IPS-15b (cell line): ENCODE results near the gene GRID1.

ENCODE experiments used
- H3K27me3 ChIP-seq: one replicate; pipeline ENCODE4 v1.6.1; 2013; ENCODE audit warnings: low read length; ENCODE audit not compliant: control insufficient read depth, insufficient read depth
- H3K36me3 ChIP-seq: one replicate; pipeline ENCODE4 v1.6.1; 2013; ENCODE audit warnings: low read length; ENCODE audit not compliant: control insufficient read depth, insufficient read depth
- H3K4me1 ChIP-seq: one replicate; pipeline ENCODE4 v1.6.1; 2013; ENCODE audit warnings: mild to moderate bottlenecking, low read length; ENCODE audit not compliant: control insufficient read depth, insufficient read depth
- H3K4me3 ChIP-seq: one replicate; pipeline ENCODE4 v1.5.1; 2013; ENCODE audit warnings: low read depth, low read length
- H3K9ac ChIP-seq: one replicate; pipeline ENCODE4 v1.6.1; 2013; ENCODE audit warnings: low read depth, mild to moderate bottlenecking, low read length
- H3K9me3 ChIP-seq: one replicate; pipeline ENCODE4 v1.6.1; 2013; ENCODE audit warnings: mild to moderate bottlenecking, low read length; ENCODE audit not compliant: control insufficient read depth, insufficient read depth

Gene GRID1

DNA sequence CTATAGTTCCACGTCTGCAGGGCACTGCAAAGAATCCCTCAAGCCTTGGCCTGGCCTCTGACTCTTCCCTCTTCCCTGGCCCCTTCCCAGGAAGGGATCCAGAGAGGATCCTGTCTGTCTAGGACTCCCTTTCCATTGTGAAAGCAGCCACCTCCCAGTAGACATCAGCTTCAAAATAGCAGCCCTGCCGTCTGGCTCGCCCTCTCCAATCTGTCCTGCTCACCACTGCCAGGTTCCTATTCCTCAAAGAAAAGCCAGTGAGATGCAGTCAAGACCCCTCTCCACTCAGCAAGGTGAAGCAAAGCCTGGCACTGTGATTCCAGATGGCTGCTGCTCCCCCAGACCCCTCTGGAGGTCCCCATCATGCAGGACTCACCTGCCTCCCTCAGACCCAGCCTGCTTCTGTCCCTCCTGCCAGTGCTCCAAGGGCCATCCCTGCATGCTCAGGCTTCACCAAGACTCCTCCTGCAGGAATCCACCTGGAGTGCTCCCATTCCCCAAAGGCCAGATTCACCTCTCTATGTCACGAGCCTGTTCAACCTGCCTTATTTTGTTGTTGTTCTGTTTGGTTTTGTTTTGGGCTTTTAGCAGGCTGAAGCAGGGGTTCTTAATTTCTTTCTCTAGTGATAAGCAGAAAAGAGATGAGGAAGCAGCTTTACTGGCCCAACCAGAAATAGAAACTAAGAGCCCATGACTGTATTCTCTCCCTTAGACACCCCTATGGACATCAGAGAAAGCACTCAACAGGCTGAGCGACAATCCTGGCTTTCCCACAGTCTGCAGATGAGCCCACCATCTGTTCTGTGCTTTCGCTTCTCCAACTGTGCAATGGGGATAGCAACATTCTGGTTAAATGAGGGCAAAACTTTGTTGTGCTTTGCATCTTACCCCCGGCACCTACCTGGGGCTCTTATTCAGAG lies 305.1 kb downstream of the GRID1 start:
- Histone ChIP-seq H3K4me1 (no peaks in the 10 kb centered on the region), H3K36me3 (no peaks in the 10 kb centered on the region)

DNA sequence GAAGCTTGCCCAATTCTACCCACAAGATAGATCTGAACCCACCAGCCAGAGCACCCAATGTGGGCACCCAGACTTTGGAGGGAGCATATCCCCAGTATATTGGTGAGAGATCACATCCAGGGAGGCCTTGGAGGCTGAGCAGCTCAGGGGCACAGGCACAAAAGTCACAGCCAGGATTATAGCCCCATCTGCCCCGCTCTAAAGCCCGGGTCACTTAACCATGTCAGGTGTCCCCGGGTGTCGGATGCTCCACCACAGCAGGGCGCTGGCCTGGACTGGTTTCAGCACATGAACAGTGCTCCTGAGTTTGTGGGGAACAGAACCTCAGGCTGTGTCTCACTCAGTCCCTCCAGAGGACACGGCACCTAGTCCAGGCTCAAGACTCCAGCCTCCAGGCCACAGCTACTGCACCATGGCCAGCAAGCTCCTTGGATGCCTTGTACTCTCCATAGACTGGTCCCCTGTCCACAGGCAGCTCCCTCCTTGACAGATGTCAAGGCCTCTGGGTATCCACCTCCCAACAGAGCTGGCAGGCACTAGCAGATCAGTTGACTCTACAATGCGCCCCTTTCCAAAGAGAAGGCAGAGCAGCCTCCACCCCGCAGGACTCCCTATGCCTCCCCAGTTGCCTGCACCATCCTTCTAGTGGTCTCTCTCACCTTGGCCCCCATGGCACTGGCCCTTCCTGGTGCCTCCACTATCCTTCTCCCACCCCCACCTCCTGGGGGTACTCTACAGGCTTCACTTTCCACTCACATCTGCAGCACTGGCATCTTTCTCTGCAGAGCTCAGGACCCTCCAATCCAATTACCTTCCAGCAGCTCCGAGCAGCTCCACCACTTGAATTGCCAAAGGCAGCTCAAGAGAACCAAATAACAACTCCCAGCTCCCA lies 306.0 kb downstream of the GRID1 start:
- Histone ChIP-seq H3K9ac (no peak overlapping the region), H3K27me3 (no peaks in the 10 kb centered on the region), H3K9me3 (no peaks in the 10 kb centered on the region), H3K36me3 (no peaks in the 10 kb centered on the region), H3K4me3 (no peak overlapping the region), H3K4me1 (no peaks in the 10 kb centered on the region)

More for the DNA sequence above, 305.1 kb downstream of the GRID1 start:
- Histone ChIP-seq H3K9me3 (no peaks in the 10 kb centered on the region), H3K27me3 (no peaks in the 10 kb centered on the region), H3K4me3 (no peak overlapping the region), H3K9ac (no peak overlapping the region)

DNA sequence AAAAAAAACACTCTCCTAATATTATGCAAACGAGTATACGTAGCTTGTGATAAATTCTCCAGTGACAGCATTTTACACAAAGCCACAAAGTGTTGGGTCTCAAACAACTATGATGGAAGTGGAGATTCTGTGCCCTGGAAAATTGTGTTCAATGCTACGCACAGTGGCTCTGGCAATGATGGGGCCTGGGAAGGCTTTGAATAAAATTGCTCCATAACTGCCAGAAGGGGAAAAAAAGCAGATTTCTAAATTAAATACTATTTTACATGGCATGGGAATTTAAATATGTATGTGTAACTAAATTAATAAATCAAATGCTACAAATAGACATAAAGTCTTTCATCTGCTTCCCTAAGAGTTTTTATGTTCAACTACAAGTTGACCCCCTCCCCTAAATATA lies 306.7 kb downstream of the GRID1 start:
- Histone ChIP-seq H3K4me3 (no peak overlapping the region), H3K27me3 (no peaks in the 10 kb centered on the region), H3K9me3 (no peaks in the 10 kb centered on the region), H3K4me1 (no peaks in the 10 kb centered on the region), H3K36me3 (no peaks in the 10 kb centered on the region), H3K9ac (no peak overlapping the region)

DNA sequence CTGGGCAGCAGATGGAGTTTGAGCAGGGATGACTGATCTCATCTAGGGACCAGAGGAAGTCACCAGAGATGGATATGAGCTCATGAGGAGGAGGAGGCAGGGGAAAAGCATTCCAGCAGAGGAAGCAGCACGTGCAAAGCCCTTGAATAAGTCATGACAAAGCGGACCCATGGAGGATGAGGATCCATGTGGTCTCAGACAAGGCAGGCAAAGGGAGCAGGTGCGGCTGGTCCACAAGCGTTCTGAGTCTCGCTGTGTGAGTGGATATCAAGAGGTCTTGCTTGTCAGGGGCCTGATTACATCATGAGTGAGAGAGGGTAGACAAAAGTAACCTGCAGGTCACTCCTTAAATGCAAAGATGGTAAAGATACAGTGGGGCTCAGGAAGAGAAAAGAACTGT lies 307.6 kb downstream of the GRID1 start:
- Histone ChIP-seq H3K4me3 (no peak overlapping the region), H3K36me3 (no peaks in the 10 kb centered on the region), H3K27me3 (no peaks in the 10 kb centered on the region), H3K4me1 (no peaks in the 10 kb centered on the region), H3K9ac (no peak overlapping the region), H3K9me3 (no peaks in the 10 kb centered on the region)

DNA sequence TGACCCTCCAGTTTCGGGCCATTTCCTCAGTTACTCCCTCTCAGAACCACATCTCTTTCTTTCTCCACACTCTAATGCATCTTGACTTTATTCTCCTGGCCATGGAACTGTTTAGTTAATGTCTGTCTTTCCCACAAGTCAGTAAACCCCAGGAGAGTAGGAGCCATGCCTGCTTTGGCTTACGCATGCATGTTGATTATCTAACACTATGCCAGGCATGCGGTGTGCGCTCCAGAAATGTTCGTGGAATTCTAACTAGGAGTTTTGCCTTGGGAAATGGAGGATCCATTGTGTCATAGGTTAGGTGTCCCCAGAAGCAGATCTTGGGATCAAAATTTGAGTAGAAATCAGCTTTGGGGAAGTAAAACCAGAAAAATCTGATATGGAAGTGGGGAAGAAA lies 308.9 kb downstream of the GRID1 start:
- H3K36me3 ChIP-seq, result no peaks in the 10 kb centered on the region
- H3K4me1 ChIP-seq, result no peaks in the 10 kb centered on the region
- H3K9ac ChIP-seq, result no peak overlapping the region
- H3K9me3 ChIP-seq, result no peaks in the 10 kb centered on the region
- H3K4me3 ChIP-seq, result no peak overlapping the region
- no peaks in the 10 kb centered on the region for H3K27me3 ChIP-seq

DNA sequence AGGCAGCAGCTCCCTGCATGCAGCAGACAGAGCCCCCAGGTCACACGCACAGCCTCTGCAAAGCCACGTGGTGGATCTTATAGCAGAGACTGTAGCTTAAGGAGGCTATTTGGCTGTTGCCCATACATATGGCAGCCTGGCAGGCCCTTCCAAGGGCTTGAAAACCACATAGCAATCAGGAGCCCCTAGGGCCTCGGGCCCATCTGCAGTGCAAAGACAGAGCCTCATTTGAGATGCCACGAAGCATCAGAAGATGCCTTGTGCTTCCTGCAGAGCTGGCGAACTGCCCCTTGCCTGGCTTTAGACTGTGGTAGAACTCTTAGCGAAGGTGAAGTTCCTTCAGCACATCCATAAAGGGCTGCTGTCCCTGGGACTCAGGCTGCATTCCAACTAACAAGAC lies 309.9 kb downstream of the GRID1 start:
- Histone ChIP-seq H3K4me1 (no peaks in the 10 kb centered on the region), H3K4me3 (no peak overlapping the region), H3K9me3 (no peaks in the 10 kb centered on the region), H3K9ac (no peak overlapping the region), H3K36me3 (no peaks in the 10 kb centered on the region), H3K27me3 (no peaks in the 10 kb centered on the region)

DNA sequence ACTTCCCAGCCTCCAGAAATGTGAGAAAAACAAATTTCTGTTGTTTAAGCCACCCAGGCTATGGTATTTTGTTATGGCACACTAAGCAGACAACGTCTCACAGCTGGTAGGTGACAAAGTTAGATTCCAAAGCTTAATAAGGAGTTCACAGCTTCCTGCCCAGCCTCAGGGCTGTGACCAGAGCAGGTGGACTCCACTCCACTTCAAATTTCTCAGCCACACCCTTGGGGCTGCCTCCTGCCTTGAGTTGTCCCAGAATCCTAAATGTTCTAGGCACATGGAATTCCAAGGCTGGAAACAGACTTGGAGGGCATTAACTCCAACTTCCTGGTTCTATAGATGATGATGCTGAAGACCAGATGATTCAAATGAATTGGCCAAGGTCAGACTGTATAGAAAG lies 310.7 kb downstream of the GRID1 start:
- H3K4me1 ChIP-seq, result no peaks in the 10 kb centered on the region
- no peak overlapping the region for H3K9ac ChIP-seq
- H3K27me3 ChIP-seq, result no peaks in the 10 kb centered on the region
- H3K36me3 ChIP-seq, result no peaks in the 10 kb centered on the region
- no peaks in the 10 kb centered on the region for H3K9me3 ChIP-seq
- H3K4me3 ChIP-seq, result no peak overlapping the region

DNA sequence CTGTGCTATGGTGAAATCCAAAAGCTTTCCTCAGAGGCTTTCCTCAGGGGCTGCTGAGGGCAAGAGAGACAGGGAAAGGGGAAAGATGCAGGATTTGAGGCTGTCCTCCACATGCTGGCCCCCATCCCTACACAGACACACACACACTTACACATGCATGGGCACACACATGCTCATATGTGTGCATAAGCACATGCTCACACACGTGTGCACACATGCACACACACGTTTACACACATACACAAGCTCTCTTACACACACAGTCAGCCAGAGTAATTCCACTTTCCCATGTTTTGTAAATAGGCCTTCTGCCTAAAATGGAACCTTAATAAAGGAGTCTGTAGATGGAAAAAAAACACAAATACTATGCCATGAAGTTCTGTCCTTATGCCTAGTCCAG lies 312.9 kb downstream of the GRID1 start:
- Histone ChIP-seq H3K9ac (no peak overlapping the region), H3K36me3 (no peaks in the 10 kb centered on the region), H3K27me3 (no peaks in the 10 kb centered on the region), H3K4me3 (no peak overlapping the region), H3K4me1 (no peaks in the 10 kb centered on the region), H3K9me3 (no peaks in the 10 kb centered on the region)

DNA sequence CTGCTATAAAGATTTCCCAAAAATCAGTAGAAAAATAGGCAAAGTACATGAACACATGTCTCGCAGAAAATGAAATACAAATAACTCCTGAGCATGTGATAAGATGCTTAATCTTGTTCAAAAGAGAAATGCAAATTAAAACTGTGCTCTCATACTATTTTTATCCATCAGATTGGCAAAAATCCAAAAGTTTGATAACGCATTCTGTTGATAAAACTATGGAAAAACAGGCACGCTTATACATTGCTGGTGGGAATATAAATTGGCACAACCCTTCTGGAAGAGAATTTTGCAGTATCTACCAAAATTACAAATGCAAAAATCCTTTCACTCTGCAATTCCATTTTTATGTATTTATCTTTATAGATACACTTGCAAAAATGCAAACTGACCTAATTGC lies 315.0 kb downstream of the GRID1 start:
- Histone ChIP-seq H3K27me3 (no peaks in the 10 kb centered on the region), H3K4me1 (no peaks in the 10 kb centered on the region), H3K36me3 (no peaks in the 10 kb centered on the region), H3K9ac (no peak overlapping the region), H3K4me3 (no peak overlapping the region), H3K9me3 (no peaks in the 10 kb centered on the region)

DNA sequence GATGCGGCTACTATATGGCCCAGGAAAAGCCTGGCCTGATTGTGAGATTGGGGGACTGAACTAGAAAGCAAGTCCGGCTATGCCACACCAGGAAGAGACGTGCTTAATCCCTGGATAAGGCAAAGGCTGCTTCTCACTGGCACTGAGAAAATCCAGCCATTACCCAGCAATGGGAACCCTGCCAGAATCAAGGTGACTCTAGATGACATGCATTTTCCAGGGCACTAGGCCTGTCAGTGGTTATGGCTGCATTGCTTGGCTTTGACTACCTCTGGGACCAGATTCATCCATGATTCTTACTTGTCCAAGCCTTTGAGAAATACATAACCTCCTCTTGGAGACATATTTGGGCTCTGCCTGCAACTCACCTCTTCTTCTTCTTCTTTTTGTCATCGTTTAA lies 317.2 kb downstream of the GRID1 start:
- Histone ChIP-seq H3K4me1 (no peaks in the 10 kb centered on the region), H3K9me3 (no peaks in the 10 kb centered on the region), H3K36me3 (no peaks in the 10 kb centered on the region), H3K27me3 (no peaks in the 10 kb centered on the region), H3K9ac (no peak overlapping the region), H3K4me3 (no peak overlapping the region)

DNA sequence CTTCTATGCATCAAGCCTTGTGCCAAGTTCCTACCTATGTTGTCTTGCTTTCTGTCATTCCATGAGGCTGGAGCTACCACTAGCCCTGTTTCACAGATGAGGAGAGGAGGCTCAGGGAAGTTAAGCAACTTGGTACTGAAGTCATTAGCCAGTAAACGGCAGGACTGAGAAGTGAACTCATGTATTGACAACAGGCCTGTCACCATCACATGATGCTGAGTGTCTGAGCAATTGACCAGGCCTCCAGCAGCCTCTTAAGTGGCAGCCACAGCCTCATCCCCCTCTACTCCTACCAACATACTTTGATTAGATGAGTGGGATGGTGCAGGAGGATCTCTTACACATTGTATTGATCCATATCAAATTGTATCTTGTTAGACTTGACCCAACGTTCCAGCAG lies 317.6 kb downstream of the GRID1 start:
- H3K9ac ChIP-seq, result no peak overlapping the region
- no peaks in the 10 kb centered on the region for H3K27me3 ChIP-seq
- no peak overlapping the region for H3K4me3 ChIP-seq
- no peaks in the 10 kb centered on the region for H3K36me3 ChIP-seq
- H3K4me1 ChIP-seq, result no peaks in the 10 kb centered on the region
- H3K9me3 ChIP-seq, result no peaks in the 10 kb centered on the region

DNA sequence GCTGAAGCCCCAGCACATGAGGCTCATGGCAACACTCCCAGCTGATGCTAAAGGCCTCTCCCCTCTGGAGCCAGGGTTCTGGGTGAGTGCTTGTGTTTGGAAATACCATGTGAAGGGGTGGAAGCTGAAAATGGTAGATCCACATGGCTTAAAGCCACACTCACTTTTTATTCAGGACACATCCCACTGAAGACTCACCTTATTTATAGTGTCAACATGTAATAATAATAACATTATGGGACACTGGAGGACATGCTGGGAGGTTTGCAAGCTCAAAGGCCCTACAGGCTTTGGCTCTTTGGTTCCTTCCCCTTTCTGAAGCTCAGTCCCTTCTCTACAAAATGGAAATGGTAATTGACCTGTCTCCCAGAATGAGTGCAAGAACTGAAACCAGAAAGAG lies 318.0 kb downstream of the GRID1 start:
- H3K36me3 ChIP-seq, result no peaks in the 10 kb centered on the region

More for the DNA sequence above, 318.0 kb downstream of the GRID1 start:
- Histone ChIP-seq H3K9ac (no peak overlapping the region), H3K4me3 (no peak overlapping the region), H3K9me3 (no peaks in the 10 kb centered on the region), H3K27me3 (no peaks in the 10 kb centered on the region), H3K4me1 (no peaks in the 10 kb centered on the region)
